HG02763 (cell line): ENCODE data around the gene DHRS4L2.

Experiments
- ATAC-seq: cut with Tn5 transposase; IDR thresholded peaks from one replicate; pipeline ENCODE4 v1.9.1; 2021; ENCODE audit warnings: mild to moderate bottlenecking, moderate library complexity; ENCODE audit not compliant: unreplicated experiment

DHRS4L2 gene

GRCh38 chr14:24051789-24052655, 63.3 kb downstream of the DHRS4L2 start, which contains the start of gene CARMIL3:
TSS of gene CARMIL3 (plus strand) at chr14:24052009. CDS start at chr14:24052154, 145 bp downstream.
- ATAC-seq = peak; percentile 69

- no peak for ATAC-seq
Observed at GRCh38 chr14:24052656-24053547, 64.2 kb downstream of the DHRS4L2 start.

GRCh38 chr14:24053548-24054323, 65.0 kb downstream of the DHRS4L2 start:
- no peak for ATAC-seq

- ATAC-seq = no peak
Observed at GRCh38 chr14:24054324-24054641, 65.6 kb downstream of the DHRS4L2 start.

- ATAC-seq = no peak
Observed at GRCh38 chr14:24054646-24055045, 65.9 kb downstream of the DHRS4L2 start.
